NCI-H510A (cell line): ENCODE measurements around the gene FCHSD2.
"Not testable (repeated sequence)": the region's sequence is repeated elsewhere in the genome, so short reads cannot be mapped to it uniquely, and the experiment has no call there.

Experiments used
- DNase-seq: peaks from one replicate; lab custom pipeline; 2025; lab: John Stamatoyannopoulos, UW

Gene FCHSD2

GRCh38 chr11:73121692-73122091 is 20.4 kb downstream of the FCHSD2 start:
- DNase-seq: no peak

- no peak for DNase-seq
These were observed 25.0 kb downstream of the FCHSD2 start for GRCh38 chr11:73117071-73117470.

- no peak for DNase-seq
These were observed 25.5 kb downstream of the FCHSD2 start for GRCh38 chr11:73116636-73117035.

- DNase-seq: no peak
These were observed 27.3 kb downstream of the FCHSD2 start for GRCh38 chr11:73114835-73115220.

GRCh38 chr11:73114110-73114834 is 27.8 kb downstream of the FCHSD2 start:
- no peak for DNase-seq

- no peak for DNase-seq
These were observed 28.7 kb downstream of the FCHSD2 start for GRCh38 chr11:73113426-73113825.

GRCh38 chr11:73107597-73107996 is 34.5 kb downstream of the FCHSD2 start:
- DNase-seq: no peak

- DNase-seq: no peak
These were observed 35.8 kb downstream of the FCHSD2 start for GRCh38 chr11:73106347-73106746.

GRCh38 chr11:73100578-73100977 is 41.5 kb downstream of the FCHSD2 start:
- no peak for DNase-seq

- no peak for DNase-seq
These were observed 42.4 kb downstream of the FCHSD2 start for GRCh38 chr11:73099512-73100266.

- no peak for DNase-seq
These were observed 46.5 kb downstream of the FCHSD2 start for GRCh38 chr11:73095613-73096012.

- no peak for DNase-seq
These were observed 50.4 kb downstream of the FCHSD2 start for GRCh38 chr11:73091521-73092305.

GRCh38 chr11:73087730-73088129 is 54.4 kb downstream of the FCHSD2 start:
- no peak for DNase-seq

GRCh38 chr11:73085189-73085875 is 56.8 kb downstream of the FCHSD2 start:
- no peak for DNase-seq

GRCh38 chr11:73078631-73079030 is 63.5 kb downstream of the FCHSD2 start:
- no peak for DNase-seq

GRCh38 chr11:73077454-73077853 is 64.7 kb downstream of the FCHSD2 start:
- no peak for DNase-seq

GRCh38 chr11:73074319-73074718 is 67.8 kb downstream of the FCHSD2 start:
- DNase-seq: no peak

- DNase-seq: no peak
These were observed 69.1 kb downstream of the FCHSD2 start for GRCh38 chr11:73072935-73073481.

GRCh38 chr11:73070653-73071052 is 71.5 kb downstream of the FCHSD2 start:
- no peak for DNase-seq

- DNase-seq: not testable (repeated sequence)
These were observed 80.2 kb downstream of the FCHSD2 start for GRCh38 chr11:73061857-73062424.

- DNase-seq: not testable (repeated sequence)
These were observed 80.7 kb downstream of the FCHSD2 start for GRCh38 chr11:73061434-73061833.
